ENCODE results near the gene SLC29A3. TPM values are rescaled to one million over a fixed set of nuclear protein-coding genes. Genes with fewer than 3 reads are reported as not detected.
A peak's percentile ranks its signal among the peaks of the same experiment; 100 is the strongest.

SLC29A3 gene
- total RNA-seq, 1 donor from 2014 or later, result 2.0 TPM

- DNase-seq, result no peak
- no peak for ATAC-seq
- intact Hi-C loops (cut with micrococcal nuclease), result loop anchor here (10.0 kb wide), 1 partner anchor 357 kb away; no protein-coding TSS in a partner anchor
Measured at GRCh38 chr10:71281646-71282322, 37.3 kb upstream of the SLC29A3 start.

GRCh38 chr10:71282323-71282680, 36.8 kb upstream of the SLC29A3 start:
- intact Hi-C loops (cut with micrococcal nuclease), result loop anchor here (10.0 kb wide), 1 partner anchor 358 kb away; no protein-coding TSS in a partner anchor
- DNase-seq, result no peak
- ATAC-seq, result no peak

- no peak for ATAC-seq
- intact Hi-C loops (cut with micrococcal nuclease), result loop anchor here (10.0 kb wide), 1 partner anchor 359 kb away; no protein-coding TSS in a partner anchor
- DNase-seq, result no peak
Measured at GRCh38 chr10:71283410-71283809, 35.6 kb upstream of the SLC29A3 start.

GRCh38 chr10:71283876-71284275, 35.2 kb upstream of the SLC29A3 start:
- intact Hi-C loops (cut with micrococcal nuclease), result loop anchor here (10.0 kb wide), 1 partner anchor 359 kb away; no protein-coding TSS in a partner anchor
- DNase-seq (no peak), ATAC-seq (no peak)

GRCh38 chr10:71284544-71285179, 34.4 kb upstream of the SLC29A3 start:
- intact Hi-C loops (cut with micrococcal nuclease), result loop anchor here (10.0 kb wide), 1 partner anchor 360 kb away; no protein-coding TSS in a partner anchor
- DNase-seq (no peak), ATAC-seq (peak; percentile 6)

- intact Hi-C loops (cut with micrococcal nuclease), result loop anchor here (10.0 kb wide), 1 partner anchor 360 kb away; no protein-coding TSS in a partner anchor
- peak; percentile 77 for ATAC-seq
- peak; percentile 61 for DNase-seq
Measured at GRCh38 chr10:71285180-71285545, 33.9 kb upstream of the SLC29A3 start.

GRCh38 chr10:71285986-71286385, 33.1 kb upstream of the SLC29A3 start:
- ATAC-seq (no peak), DNase-seq (no peak)
- intact Hi-C loops (cut with micrococcal nuclease), result loop anchor here (10.0 kb wide), 1 partner anchor 361 kb away; no protein-coding TSS in a partner anchor

- intact Hi-C loops (cut with micrococcal nuclease), result loop anchor here (10.0 kb wide), 1 partner anchor 362 kb away; no protein-coding TSS in a partner anchor
- ATAC-seq, result no peak
Measured at GRCh38 chr10:71286521-71287294, 32.4 kb upstream of the SLC29A3 start.

GRCh38 chr10:71287456-71287855, 31.6 kb upstream of the SLC29A3 start:
- ATAC-seq (no peak), DNase-seq (no peak)

More at GRCh38 chr10:71286521-71287294, 32.4 kb upstream of the SLC29A3 start:
- DNase-seq, result no peak

GRCh38 chr10:71288461-71288860, 30.6 kb upstream of the SLC29A3 start:
- intact Hi-C loops (cut with micrococcal nuclease), result loop anchor here (10.0 kb wide), 1 partner anchor 364 kb away; no protein-coding TSS in a partner anchor
- no peak for ATAC-seq
- no peak for DNase-seq

More at GRCh38 chr10:71287456-71287855, 31.6 kb upstream of the SLC29A3 start:
- intact Hi-C loops (cut with micrococcal nuclease), result loop anchor here (10.0 kb wide), 1 partner anchor 363 kb away; no protein-coding TSS in a partner anchor

GRCh38 chr10:71289421-71290130, 29.5 kb upstream of the SLC29A3 start:
- DNase-seq (no peak), ATAC-seq (peak; percentile 18)
- intact Hi-C loops (cut with micrococcal nuclease), result loop anchor here (10.0 kb wide), 1 partner anchor 365 kb away; no protein-coding TSS in a partner anchor

- no peak for DNase-seq
- intact Hi-C loops (cut with micrococcal nuclease), result no loop called here
- no peak for ATAC-seq
Measured at GRCh38 chr10:71290331-71290730, 28.7 kb upstream of the SLC29A3 start.

- intact Hi-C loops (cut with micrococcal nuclease), result no loop called here
- no peak for DNase-seq
- ATAC-seq, result no peak
Measured at GRCh38 chr10:71290806-71291527, 28.1 kb upstream of the SLC29A3 start.

- ATAC-seq (no peak), DNase-seq (no peak)
- intact Hi-C loops (cut with micrococcal nuclease), result no loop called here
Measured at GRCh38 chr10:71291528-71291900, 27.5 kb upstream of the SLC29A3 start.

GRCh38 chr10:71292624-71293445, 26.2 kb upstream of the SLC29A3 start:
- intact Hi-C loops (cut with micrococcal nuclease), result no loop called here
- DNase-seq (no peak), ATAC-seq (no peak)

- DNase-seq (no peak), ATAC-seq (no peak)
- intact Hi-C loops (cut with micrococcal nuclease), result no loop called here
Measured at GRCh38 chr10:71293446-71294084, 25.5 kb upstream of the SLC29A3 start.

GRCh38 chr10:71294091-71294561, 24.9 kb upstream of the SLC29A3 start:
- intact Hi-C loops (cut with micrococcal nuclease), result no loop called here
- DNase-seq, result no peak
- no peak for ATAC-seq

All from left ventricle myocardium superior (tissue), 1 donor.